Measurements from ENCODE around the gene ABHD16A.

Gene ABHD16A

GRCh38 chr6:31658983-31659648, 44.0 kb downstream of the ABHD16A start:
- TF ChIP-seq RARB (CRISPR knock-in tag; IDR thresholded peaks at IDR 0.05) (no peak), CREB5 (CRISPR knock-in tag; IDR thresholded peaks at IDR 0.05; ENCODE audit: low read depth) (no peak)

GRCh38 chr6:31658158-31658688, 44.9 kb downstream of the ABHD16A start:
- TF ChIP-seq ZNF565 (CRISPR knock-in tag; conservative IDR thresholded peaks at IDR 0.05; ENCODE audit: low read depth) (no peak), ARNTL (CRISPR knock-in tag; IDR thresholded peaks at IDR 0.05; ENCODE audit: borderline replicate concordance, low read depth) (no peak), TCF4 (CRISPR knock-in tag; IDR thresholded peaks at IDR 0.05; ENCODE audit: borderline replicate concordance) (no peak), ZFP3 (CRISPR knock-in tag; IDR thresholded peaks at IDR 0.05) (no peak), ESRRG (CRISPR knock-in tag; IDR thresholded peaks at IDR 0.05) (no peak), PATZ1 (CRISPR knock-in tag; IDR thresholded peaks at IDR 0.05; ENCODE audit: borderline replicate concordance) (no peak), CSRNP3 (CRISPR knock-in tag; IDR thresholded peaks at IDR 0.05) (no peak), ZNF70 (CRISPR knock-in tag; IDR thresholded peaks at IDR 0.05) (no peak), CSDC2 (CRISPR knock-in tag; IDR thresholded peaks at IDR 0.05) (no peak), BACH2 (CRISPR knock-in tag; IDR thresholded peaks at IDR 0.05; ENCODE audit: borderline replicate concordance) (no peak), PPARA (CRISPR knock-in tag; IDR thresholded peaks at IDR 0.05; ENCODE audit: borderline replicate concordance) (no peak), TSHZ2 (CRISPR knock-in tag; IDR thresholded peaks at IDR 0.05) (no peak), OSR1 (CRISPR knock-in tag; IDR thresholded peaks at IDR 0.05) (no peak), ZFP30 (CRISPR knock-in tag; IDR thresholded peaks at IDR 0.05) (no peak), POU6F1 (CRISPR knock-in tag; IDR thresholded peaks at IDR 0.05; ENCODE audit: borderline replicate concordance, low read depth) (no peak), GLIS3 (CRISPR knock-in tag; IDR thresholded peaks at IDR 0.05) (no peak), RARB (CRISPR knock-in tag; IDR thresholded peaks at IDR 0.05) (no peak), ZC3H10 (CRISPR knock-in tag; IDR thresholded peaks at IDR 0.05) (no peak), SNAI2 (CRISPR knock-in tag; IDR thresholded peaks at IDR 0.05) (no peak), ZNF8 (CRISPR knock-in tag; IDR thresholded peaks at IDR 0.05) (no peak)
- no peak for ATAC-seq

More at GRCh38 chr6:31658983-31659648, 44.0 kb downstream of the ABHD16A start:
- ATAC-seq, result no peak
